Mesendoderm (in vitro differentiated cells): ENCODE measurements around the gene CPT1C.

Experiments used
- DNase-seq: peaks from one replicate; pipeline ENCODE4 v3.0.0; 2013
- H2AK5ac ChIP-seq: 2 replicates; pipeline ENCODE4 v1.6.1; 2013; ENCODE audit warnings: low read length, inconsistent platforms
- H2BK120ac ChIP-seq: 2 replicates; pipeline ENCODE4 v1.6.1; 2013; ENCODE audit warnings: low read depth, mild to moderate bottlenecking, low read length, moderate library complexity, mixed read lengths
- H2BK15ac ChIP-seq: replicated peaks from 2 replicates; pipeline ENCODE4 v1.6.1; 2013; ENCODE audit warnings: low read depth, mild to moderate bottlenecking, moderate library complexity
- H2BK5ac ChIP-seq: 2 replicates; pipeline ENCODE4 v1.6.1; 2013; ENCODE audit warnings: low read length, inconsistent platforms
- H3K18ac ChIP-seq: 2 replicates; pipeline ENCODE4 v1.6.1; 2013; ENCODE audit warnings: mild to moderate bottlenecking, low read length, mixed read lengths
- H3K23ac ChIP-seq: one replicate; pipeline ENCODE4 v1.6.1; 2013; ENCODE audit warnings: low read length
- H3K27ac ChIP-seq: 2 replicates; pipeline ENCODE4 v1.5.1; 2013; ENCODE audit warnings: low read depth, mild to moderate bottlenecking, inconsistent platforms, low read length, moderate library complexity
- H3K27me3 ChIP-seq: 2 replicates; pipeline ENCODE4 v1.6.1; 2013; ENCODE audit warnings: low read length, control low read depth, mild to moderate bottlenecking, inconsistent platforms; ENCODE audit not compliant: insufficient read depth, poor library complexity
- H3K36me3 ChIP-seq: 2 replicates; pipeline ENCODE4 v1.6.1; 2013; ENCODE audit warnings: low read length, inconsistent platforms; ENCODE audit not compliant: control insufficient read depth, insufficient read depth
- H3K4ac ChIP-seq: one replicate; pipeline ENCODE4 v1.6.1; 2013; ENCODE audit warnings: low read depth, mild to moderate bottlenecking, low read length, moderate library complexity
- H3K4me1 ChIP-seq: 2 replicates; pipeline ENCODE4 v1.6.1; 2013; ENCODE audit warnings: low read depth, low read length, inconsistent platforms; ENCODE audit not compliant: control insufficient read depth
- H3K4me2 ChIP-seq: 2 replicates; pipeline ENCODE4 v1.6.1; 2013; ENCODE audit warnings: low read length
- H3K4me3 ChIP-seq: 2 replicates; pipeline ENCODE4 v1.5.1; 2013; ENCODE audit warnings: mild to moderate bottlenecking, low read length
- H3K56ac ChIP-seq: one replicate; pipeline ENCODE4 v1.6.1; 2013; ENCODE audit warnings: low read length
- H3K79me1 ChIP-seq: 2 replicates; pipeline ENCODE4 v1.6.1; 2013; ENCODE audit warnings: low read length, inconsistent platforms
- H3K79me2 ChIP-seq: 2 replicates; pipeline ENCODE4 v1.6.1; 2013; ENCODE audit warnings: mild to moderate bottlenecking, low read length; ENCODE audit not compliant: control insufficient read depth, insufficient read depth
- H3K9ac ChIP-seq: 2 replicates; pipeline ENCODE4 v1.6.1; 2013; ENCODE audit warnings: low read length, inconsistent platforms
- H4K5ac ChIP-seq: one replicate; pipeline ENCODE4 v1.6.1; 2013; ENCODE audit warnings: low read length
- H4K8ac ChIP-seq: one replicate; pipeline ENCODE4 v1.6.1; 2013; ENCODE audit warnings: low read depth, mild to moderate bottlenecking, control low read depth, low read length, moderate library complexity
- WGBS: extraction: QIAGEN DNeasy Blood & Tissue Kit; methylation state at CpG from one replicate; pipeline ENCODE4 v1.1.7; 2013; ENCODE audit warnings: low lambda C conversion rate, missing lambda C conversion rate; ENCODE audit not compliant: insufficient coverage; ENCODE audit errors: extremely low coverage; 5-methylcytosine and 5-hydroxymethylcytosine counted together

The CPT1C gene

GRCh38 chr19:49710372-49710951 lies 19.5 kb downstream of the CPT1C start:
- DNase-seq = no peak
- H3K4ac ChIP-seq = no peak overlapping the region
- H4K5ac ChIP-seq = no peak overlapping the region
- no peak overlapping the region for H3K27ac ChIP-seq
- no peak overlapping the region for H3K4me3 ChIP-seq
- no peaks in the 10 kb centered on the region for H3K36me3 ChIP-seq
- no peak overlapping the region for H3K56ac ChIP-seq
- H3K79me2 ChIP-seq = no peaks in the 10 kb centered on the region
- no peak overlapping the region for H2BK120ac ChIP-seq
- H4K8ac ChIP-seq = no peak overlapping the region
- no peak overlapping the region for H3K18ac ChIP-seq
- no peaks in the 10 kb centered on the region for H3K4me1 ChIP-seq
- H3K4me2 ChIP-seq = no peak overlapping the region
- WGBS = no CpG with 5 or more reads among the region's 20 CpGs
- H3K79me1 ChIP-seq = no peaks in the 10 kb centered on the region
- H2BK15ac ChIP-seq = no peak overlapping the region
- H3K23ac ChIP-seq = no peak overlapping the region
- no peaks in the 10 kb centered on the region for H3K27me3 ChIP-seq
- no peak overlapping the region for H2BK5ac ChIP-seq
- H2AK5ac ChIP-seq = no peak overlapping the region
- no peak overlapping the region for H3K9ac ChIP-seq

GRCh38 chr19:49712397-49712859 lies 21.5 kb downstream of the CPT1C start:
- H2BK120ac ChIP-seq = no peak overlapping the region
- no peak overlapping the region for H3K23ac ChIP-seq
- H2BK15ac ChIP-seq = no peak overlapping the region
- no peak overlapping the region for H3K9ac ChIP-seq
- no peaks in the 10 kb centered on the region for H3K4me1 ChIP-seq
- WGBS = no CpG with 5 or more reads among the region's 20 CpGs
- no peaks in the 10 kb centered on the region for H3K79me2 ChIP-seq
- no peak overlapping the region for H3K27ac ChIP-seq
- H3K4ac ChIP-seq = no peak overlapping the region
- no peak overlapping the region for H4K8ac ChIP-seq
- no peak overlapping the region for H3K4me2 ChIP-seq
- peak overlapping the region; percentile 49 for H3K56ac ChIP-seq
- no peak overlapping the region for H2AK5ac ChIP-seq
- DNase-seq = peak; percentile 79
- H3K18ac ChIP-seq = no peak overlapping the region
- H3K36me3 ChIP-seq = no peaks in the 10 kb centered on the region
- no peak overlapping the region for H2BK5ac ChIP-seq
- H3K79me1 ChIP-seq = no peaks in the 10 kb centered on the region
- H4K5ac ChIP-seq = no peak overlapping the region
- H3K27me3 ChIP-seq = no peaks in the 10 kb centered on the region
- no peak overlapping the region for H3K4me3 ChIP-seq

GRCh38 chr19:49713236-49713845 lies 22.4 kb downstream of the CPT1C start:
- no peaks in the 10 kb centered on the region for H3K36me3 ChIP-seq
- H3K56ac ChIP-seq = no peak overlapping the region
- no peak overlapping the region for H2AK5ac ChIP-seq
- no peak overlapping the region for H3K23ac ChIP-seq
- no peaks in the 10 kb centered on the region for H3K79me1 ChIP-seq
- no peak overlapping the region for H2BK15ac ChIP-seq
- H3K4me1 ChIP-seq = no peaks in the 10 kb centered on the region
- H3K4me3 ChIP-seq = no peak overlapping the region
- no peaks in the 10 kb centered on the region for H3K27me3 ChIP-seq
- H3K27ac ChIP-seq = no peak overlapping the region
- H3K18ac ChIP-seq = no peak overlapping the region
- no peak overlapping the region for H4K8ac ChIP-seq
- no peaks in the 10 kb centered on the region for H3K79me2 ChIP-seq
- H3K4me2 ChIP-seq = no peak overlapping the region
- WGBS = no CpG with 5 or more reads among the region's 8 CpGs
- no peak for DNase-seq
- H3K9ac ChIP-seq = no peak overlapping the region
- H2BK5ac ChIP-seq = no peak overlapping the region
- no peak overlapping the region for H3K4ac ChIP-seq
- no peak overlapping the region for H2BK120ac ChIP-seq
- H4K5ac ChIP-seq = no peak overlapping the region

DNA sequence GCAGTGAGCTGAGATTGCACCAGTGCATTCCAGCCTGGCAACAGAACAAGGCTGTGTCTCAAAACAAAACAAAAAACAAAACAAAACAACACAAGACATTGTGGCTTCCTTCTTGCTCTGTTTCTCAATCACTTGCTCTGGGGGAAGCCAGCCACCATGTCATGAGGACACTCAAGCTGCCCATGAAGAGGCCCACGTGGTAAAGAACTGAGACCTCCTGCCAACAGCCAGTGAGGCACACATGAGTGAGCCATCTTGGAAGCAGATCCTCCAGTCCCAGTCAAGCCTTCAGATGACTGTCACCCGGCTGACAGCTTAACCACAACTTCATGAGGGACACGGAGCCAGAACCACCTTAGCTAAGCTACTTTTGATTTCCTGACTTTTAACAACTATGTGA lies 25.2 kb downstream of the CPT1C start:
- no peak overlapping the region for H4K5ac ChIP-seq
- no CpG with 5 or more reads among the region's 3 CpGs for WGBS
- no peak for DNase-seq
- no peaks in the 10 kb centered on the region for H3K79me1 ChIP-seq
- no peak overlapping the region for H3K4me2 ChIP-seq
- no peak overlapping the region for H2BK15ac ChIP-seq
- H3K56ac ChIP-seq = no peak overlapping the region
- no peaks in the 10 kb centered on the region for H3K36me3 ChIP-seq
- no peak overlapping the region for H4K8ac ChIP-seq
- no peaks in the 10 kb centered on the region for H3K4me1 ChIP-seq
- H3K9ac ChIP-seq = no peak overlapping the region
- H3K4me3 ChIP-seq = no peak overlapping the region
- H3K27me3 ChIP-seq = no peaks in the 10 kb centered on the region
- H3K4ac ChIP-seq = no peak overlapping the region
- no peaks in the 10 kb centered on the region for H3K79me2 ChIP-seq
- no peak overlapping the region for H3K18ac ChIP-seq
- H3K23ac ChIP-seq = no peak overlapping the region
- H2AK5ac ChIP-seq = no peak overlapping the region
- H3K27ac ChIP-seq = no peak overlapping the region
- no peak overlapping the region for H2BK5ac ChIP-seq
- H2BK120ac ChIP-seq = no peak overlapping the region

GRCh38 chr19:49718511-49718910 lies 27.6 kb downstream of the CPT1C start:
- DNase-seq = peak; percentile 50
- WGBS = no CpG with 5 or more reads among the region's 8 CpGs
- no peak overlapping the region for H3K4me3 ChIP-seq

GRCh38 chr19:49718991-49719390 lies 28.1 kb downstream of the CPT1C start:
- Histone ChIP-seq H3K27ac (no peak overlapping the region), H3K79me1 (no peaks in the 10 kb centered on the region), H2BK15ac (no peak overlapping the region), H3K27me3 (no peaks in the 10 kb centered on the region), H3K9ac (no peak overlapping the region), H3K18ac (no peak overlapping the region), H4K8ac (no peak overlapping the region), H2BK5ac (no peak overlapping the region), H3K36me3 (no peaks in the 10 kb centered on the region), H3K4me3 (no peak overlapping the region), H2AK5ac (no peak overlapping the region), H3K56ac (no peak overlapping the region), H3K79me2 (no peaks in the 10 kb centered on the region), H4K5ac (no peak overlapping the region), H3K23ac (no peak overlapping the region), H2BK120ac (no peak overlapping the region), H3K4me1 (no peaks in the 10 kb centered on the region), H3K4me2 (no peak overlapping the region), H3K4ac (no peak overlapping the region)
- no CpG with 5 or more reads among the region's 6 CpGs for WGBS
- peak; percentile 55 for DNase-seq

More at GRCh38 chr19:49718511-49718910, 27.6 kb downstream of the CPT1C start:
- H3K4me2 ChIP-seq = no peak overlapping the region
- H2BK15ac ChIP-seq = no peak overlapping the region
- no peak overlapping the region for H3K56ac ChIP-seq
- H2BK120ac ChIP-seq = no peak overlapping the region
- no peak overlapping the region for H3K4ac ChIP-seq
- no peak overlapping the region for H3K18ac ChIP-seq
- H3K23ac ChIP-seq = no peak overlapping the region
- no peaks in the 10 kb centered on the region for H3K27me3 ChIP-seq
- no peak overlapping the region for H4K8ac ChIP-seq
- no peaks in the 10 kb centered on the region for H3K36me3 ChIP-seq
- H4K5ac ChIP-seq = no peak overlapping the region
- no peak overlapping the region for H3K27ac ChIP-seq
- H2BK5ac ChIP-seq = no peak overlapping the region
- no peak overlapping the region for H3K9ac ChIP-seq
- H3K4me1 ChIP-seq = no peaks in the 10 kb centered on the region
- no peak overlapping the region for H2AK5ac ChIP-seq
- H3K79me2 ChIP-seq = no peaks in the 10 kb centered on the region
- H3K79me1 ChIP-seq = no peaks in the 10 kb centered on the region
